A549 (cell line): ENCODE measurements around the gene RERE. TPM values are rescaled to one million over a fixed set of nuclear protein-coding genes. Genes with fewer than 3 reads are reported as not detected.

ENCODE experiments used
- ATAC-seq, 2 experiments: fragments of 200-7000 bp in 1 of 2; fragments of >200 bp in 1 of 2; cut with Nextera tagmentation in 1 of 2; cut with Tn5 transposase in 1 of 2; 3 replicates each; pipeline versions ENCODE4 v1.8.0 to v1.9.1; 2018 to 2020; ENCODE audit warnings: mild to moderate bottlenecking in 1 of 2, moderate library complexity in 1 of 2
- CTCF ChIA-PET: fragments of 300-600 bp; sonication (Branson Sonifier 250); formaldehyde crosslinking; extraction: SDS; loops from one replicate; lab custom pipeline; 2021; ENCODE audit warnings: antibody characterized with exemption, inconsistent platforms; lab: Yijun Ruan, JAX
- POLR2A ChIA-PET: fragments of 350-600 bp; formaldehyde crosslinking; extraction: SDS; loops from one replicate; lab custom pipeline; 2021; ENCODE audit warnings: antibody characterized with exemption, inconsistent platforms; lab: Yijun Ruan, JAX
- DNase-seq, 2 experiments: peaks; one replicate each; pipeline versions ENCODE4 v3.0.0 to v3.0.0-alpha.2; 2011 to 2016; ENCODE audit warnings: low read depth in 1 of 2, low spot score in 1 of 2
- FAIRE-seq: peaks from 2 replicates; lab custom pipeline; 2011; peaks lifted over from hg19 to GRCh38; lab: Jason Lieb, UNC
- H3K27ac ChIP-seq, 2 experiments: fragments of >200 bp; sonication (Bioruptor Twin); formaldehyde crosslinking; 3 replicates each; pipeline ENCODE4 v1.5.1; 2016 to 2017
- H3K4me1 ChIP-seq: fragments of >200 bp; sonication (Bioruptor Twin); formaldehyde crosslinking; 3 replicates; pipeline ENCODE4 v1.6.1; 2016
- H3K4me2 ChIP-seq: fragments of >200 bp; sonication (Bioruptor Twin); formaldehyde crosslinking; 3 replicates; pipeline ENCODE4 v1.6.1; 2016
- H3K4me3 ChIP-seq: fragments of >200 bp; sonication (Bioruptor Twin); formaldehyde crosslinking; 3 replicates; pipeline ENCODE4 v1.5.1; 2016
- H3K9me3 ChIP-seq: fragments of >200 bp; sonication (Bioruptor Twin); formaldehyde crosslinking; 3 replicates; pipeline ENCODE4 v1.6.1; 2016
- CBX2 ChIP-seq: fragments of 200-600 bp; sonication (generic); IDR thresholded peaks from 2 replicates; pipeline ENCODE4 v1.6.1; 2016; ENCODE audit warnings: low read depth, mild to moderate bottlenecking, borderline replicate concordance
- CBX8 ChIP-seq: fragments of 200-600 bp; sonication (generic); IDR thresholded peaks from 2 replicates; pipeline ENCODE4 v1.6.1; 2016
- CHD4 ChIP-seq: fragments of 200-600 bp; sonication (generic); IDR thresholded peaks from 2 replicates; pipeline ENCODE4 v1.6.1; 2016; ENCODE audit warnings: antibody characterized with exemption, mild to moderate bottlenecking, borderline replicate concordance
- E2F6 ChIP-seq: IDR thresholded peaks from 2 replicates; pipeline ENCODE4 v1.6.1; 2012; ENCODE audit warnings: low read depth, borderline replicate concordance
- EHMT2 ChIP-seq: fragments of 200-600 bp; sonication (generic); IDR thresholded peaks from 2 replicates; pipeline ENCODE4 v1.6.1; 2016; ENCODE audit warnings: antibody characterized with exemption, low read depth, mild to moderate bottlenecking, moderate library complexity
- FOSB ChIP-seq: fragments of 250-450 bp; sonication (Bioruptor Pico); IDR thresholded peaks from 2 replicates; pipeline ENCODE4 v1.5.0; 2020; ENCODE audit warnings: mild to moderate bottlenecking, moderate library complexity
- HDAC2 ChIP-seq: fragments of 200-600 bp; sonication (generic); IDR thresholded peaks from 2 replicates; pipeline ENCODE4 v1.6.1; 2016
- HOXA7 ChIP-seq: fragments of 250-450 bp; sonication (Bioruptor Pico); IDR thresholded peaks from 2 replicates; pipeline ENCODE4 v1.5.0; 2020; ENCODE audit warnings: mild to moderate bottlenecking, moderate library complexity
- HOXB13 ChIP-seq: fragments of 250-450 bp; sonication (Bioruptor Pico); IDR thresholded peaks from 2 replicates; pipeline ENCODE4 v1.5.0; 2020; ENCODE audit warnings: low read depth, mild to moderate bottlenecking, moderate library complexity
- JUN ChIP-seq, 2 experiments: fragments of >200 bp; sonication (Bioruptor Twin); formaldehyde crosslinking; IDR thresholded peaks; 2 replicates in 1 of 2; 3 replicates in 1 of 2; pipeline ENCODE4 v1.6.1; 2016 to 2017
- MAFK ChIP-seq: fragments of 450-650 bp; IDR thresholded peaks from 2 replicates; pipeline ENCODE4 v1.6.1; 2014; ENCODE audit not compliant: partially characterized antibody
- MYC ChIP-seq: IDR thresholded peaks from 2 replicates; pipeline ENCODE4 v1.6.1; 2012; ENCODE audit warnings: mild to moderate bottlenecking, inconsistent platforms, low read length, improper control_type of control experiment, borderline replicate concordance
- POLR2A ChIP-seq: IDR thresholded peaks from 2 replicates; pipeline ENCODE4 v1.6.1; 2012; ENCODE audit warnings: mild to moderate bottlenecking, low read length
- RARB ChIP-seq: fragments of 250-450 bp; sonication (Bioruptor Pico); IDR thresholded peaks from 2 replicates; pipeline ENCODE4 v1.8.0; 2021; ENCODE audit warnings: mild to moderate bottlenecking, moderate library complexity
- RCOR1 ChIP-seq: fragments of 150-350 bp; IDR thresholded peaks from 2 replicates; pipeline ENCODE4 v1.6.1; 2014; ENCODE audit warnings: antibody characterized with exemption, low read length, low read depth
- SREBF2 ChIP-seq: fragments of 450-650 bp; IDR thresholded peaks from 2 replicates; pipeline ENCODE4 v1.6.1; 2014; ENCODE audit warnings: mild to moderate bottlenecking, moderate library complexity
- ZNF302 ChIP-seq: fragments of 250-450 bp; sonication (Bioruptor Pico); IDR thresholded peaks from 2 replicates; pipeline ENCODE4 v1.9.0; 2021; ENCODE audit warnings: inconsistent platforms, mild to moderate bottlenecking, moderate library complexity
- WGBS: methylation state at CpG from one replicate; pipeline ENCODE4 v1.1.6; 2017; ENCODE audit errors: missing lambda C conversion rate; 5-methylcytosine and 5-hydroxymethylcytosine counted together
- polyA plus RNA-seq, 4 experiments: library from polyadenylated mRNA; depleted of rRNA in 3 of 4; stranded (reverse); fragments of >200 nt; fragmentation: RNase III in 1 of 4; extraction: RNeasy Plus Mini Kit Qiagen cat#74134 plus additional on column Dnase treatment in 1 of 4; gene quantifications; 2 replicates in 3 of 4; 3 replicates in 1 of 4; pipeline ENCODE4 v1.2.3, GENCODE V29; 2011 to 2017
- TF ChIP-seq, protein P1 (sequence below): fragments of >200 bp; sonication (Bioruptor Twin); formaldehyde crosslinking; IDR thresholded peaks from 2 replicates; pipeline ENCODE4 v1.6.1; 2016
- TF ChIP-seq, protein P2 (sequence below): fragments of 250-450 bp; sonication (Bioruptor Pico); IDR thresholded peaks from 2 replicates; pipeline ENCODE4 v1.5.0; 2020; ENCODE audit warnings: low read depth, mild to moderate bottlenecking, moderate library complexity
- TF ChIP-seq, protein P3 (sequence below): fragments of 150-350 bp; IDR thresholded peaks from 2 replicates; pipeline ENCODE4 v1.6.1; 2014; ENCODE audit warnings: low read depth, mild to moderate bottlenecking, low read length

RERE gene
- polyA plus RNA-seq, 2 of the 4 experiments (the other 2 are of a cell fraction) = 12.6 to 28.6 TPM

- ChIA-PET POLR2A (no interaction called here), CTCF (interaction anchor here (0.9 kb wide), 1 partner anchor 57 kb away, joined by 3 read pairs; no protein-coding TSS in a partner anchor)
- Histone ChIP-seq H3K27ac (no peak overlapping the region), H3K4me3 (no peak overlapping the region), H3K4me1 (peaks cover 18% of the 10 kb centered on the region; the same call in 2 of the 3 replicates), H3K9me3 (no peaks in the 10 kb centered on the region), H3K4me2 (no peak overlapping the region)
- no peak for TF ChIP-seq E2F6
- TF ChIP-seq POLR2A = no peak
- no peak for TF ChIP-seq ZNF302
- TF ChIP-seq, protein P1, sequence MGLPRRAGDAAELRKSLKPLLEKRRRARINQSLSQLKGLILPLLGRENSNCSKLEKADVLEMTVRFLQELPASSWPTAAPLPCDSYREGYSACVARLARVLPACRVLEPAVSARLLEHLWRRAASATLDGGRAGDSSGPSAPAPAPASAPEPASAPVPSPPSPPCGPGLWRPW = no peak
- no peak for TF ChIP-seq CBX2
- TF ChIP-seq, protein P2, sequence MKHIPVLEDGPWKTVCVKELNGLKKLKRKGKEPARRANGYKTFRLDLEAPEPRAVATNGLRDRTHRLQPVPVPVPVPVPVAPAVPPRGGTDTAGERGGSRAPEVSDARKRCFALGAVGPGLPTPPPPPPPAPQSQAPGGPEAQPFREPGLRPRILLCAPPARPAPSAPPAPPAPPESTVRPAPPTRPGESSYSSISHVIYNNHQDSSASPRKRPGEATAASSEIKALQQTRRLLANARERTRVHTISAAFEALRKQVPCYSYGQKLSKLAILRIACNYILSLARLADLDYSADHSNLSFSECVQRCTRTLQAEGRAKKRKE (CRISPR knock-in tag) = no peak
- no peak for TF ChIP-seq CHD4
- TF ChIP-seq HOXA7 (CRISPR knock-in tag) = no peak
- no peak for TF ChIP-seq CBX8
- no peak for TF ChIP-seq HOXB13 (CRISPR knock-in tag)
- no peak for TF ChIP-seq RARB (CRISPR knock-in tag)
- no peak for TF ChIP-seq MYC
- no peak for FAIRE-seq
- 91% methylated on average over 2 of the region's 2 CpGs for WGBS
- no peak for DNase-seq
- no peak for ATAC-seq
Measured at GRCh38 chr1:8473891-8474300, 343.5 kb downstream of the RERE start.

DNA sequence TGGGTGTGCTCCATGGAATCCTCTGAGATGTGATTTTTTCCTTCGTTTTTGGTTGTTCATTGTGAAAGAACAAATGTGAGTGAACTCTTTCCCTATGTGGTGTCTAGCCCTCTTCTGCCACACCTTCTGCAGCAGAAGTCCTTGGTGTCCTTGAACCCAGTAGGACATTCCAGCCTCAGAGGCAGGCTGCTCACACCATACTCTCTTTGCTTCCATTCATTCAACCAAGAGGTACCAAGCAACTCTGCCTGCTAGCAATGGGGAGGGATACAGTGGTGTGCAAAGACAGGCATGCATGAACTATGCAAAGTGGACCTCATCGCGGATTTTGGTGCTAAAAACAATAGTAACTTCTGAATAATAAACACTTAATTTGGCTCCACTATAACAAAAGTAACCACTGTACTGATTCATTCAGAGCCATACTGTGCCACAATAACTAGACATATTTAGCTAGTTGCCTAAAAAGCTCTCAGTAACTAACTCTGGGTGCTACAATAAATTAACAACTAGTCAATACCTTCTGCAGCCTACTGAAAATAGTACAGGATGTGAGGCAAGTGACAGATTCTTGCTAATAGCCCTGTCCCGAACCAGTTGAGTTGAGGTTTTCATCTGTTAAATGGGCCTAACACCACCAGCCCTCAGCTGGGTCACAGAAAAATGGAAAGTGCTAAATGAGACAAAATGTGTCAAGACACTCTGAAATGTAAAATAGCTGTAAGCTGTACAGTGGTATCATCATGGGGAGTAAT is 344.1 kb downstream of the RERE start:
- H3K4me2 ChIP-seq = no peak overlapping the region
- FAIRE-seq = no peak
- ATAC-seq = no peak
- 84% methylated on average over 4 of the region's 4 CpGs for WGBS
- no peaks in the 10 kb centered on the region for H3K9me3 ChIP-seq
- POLR2A ChIA-PET = no interaction called here
- H3K4me3 ChIP-seq = no peak overlapping the region
- H3K4me1 ChIP-seq = peaks cover 17% of the 10 kb centered on the region; the same call in 2 of the 3 replicates
- TF ChIP-seq SREBF2 (no peak), MAFK (no peak)
- TF ChIP-seq, protein P3, sequence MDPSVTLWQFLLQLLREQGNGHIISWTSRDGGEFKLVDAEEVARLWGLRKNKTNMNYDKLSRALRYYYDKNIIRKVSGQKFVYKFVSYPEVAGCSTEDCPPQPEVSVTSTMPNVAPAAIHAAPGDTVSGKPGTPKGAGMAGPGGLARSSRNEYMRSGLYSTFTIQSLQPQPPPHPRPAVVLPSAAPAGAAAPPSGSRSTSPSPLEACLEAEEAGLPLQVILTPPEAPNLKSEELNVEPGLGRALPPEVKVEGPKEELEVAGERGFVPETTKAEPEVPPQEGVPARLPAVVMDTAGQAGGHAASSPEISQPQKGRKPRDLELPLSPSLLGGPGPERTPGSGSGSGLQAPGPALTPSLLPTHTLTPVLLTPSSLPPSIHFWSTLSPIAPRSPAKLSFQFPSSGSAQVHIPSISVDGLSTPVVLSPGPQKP = no peak
- DNase-seq = no peak
- no peak overlapping the region for H3K27ac ChIP-seq
- CTCF ChIA-PET = interaction anchor here (0.9 kb wide), 1 partner anchor 58 kb away, joined by 3 read pairs; no protein-coding TSS in a partner anchor

- no peak overlapping the region for H3K4me2 ChIP-seq
- DNase-seq (no peak), ATAC-seq (no peak), FAIRE-seq (no peak)
- TF ChIP-seq FOSB (CRISPR knock-in tag) (no peak), RCOR1 (no peak), JUN (IDR thresholded peaks at IDR 0.05) (no peak), HDAC2 (no peak), EHMT2 (no peak)
- H3K4me3 ChIP-seq = no peak overlapping the region
- H3K9me3 ChIP-seq = no peaks in the 10 kb centered on the region
- ChIA-PET CTCF (no interaction called here), POLR2A (no interaction called here)
- peaks cover 10% of the 10 kb centered on the region; the same call in 2 of the 3 replicates for H3K4me1 ChIP-seq
- 96% methylated on average over 2 of the region's 2 CpGs for WGBS
- no peak overlapping the region for H3K27ac ChIP-seq
Measured at GRCh38 chr1:8472668-8473067, 344.8 kb downstream of the RERE start.
